SK-N-MC (cell line): ENCODE measurements around the gene DBI.

Experiments used
- DNase-seq: peaks from one replicate; pipeline ENCODE4 v3.0.0-alpha.2; 2011; ENCODE audit warnings: low read depth, low spot score
- H3K27ac ChIP-seq: fragments of 200-600 bp; sonication (generic); 2 replicates; pipeline ENCODE4 v1.5.1; 2016; ENCODE audit warnings: mixed run types
- H3K36me3 ChIP-seq: fragments of 200-600 bp; sonication (generic); 2 replicates; pipeline ENCODE4 v1.6.1; 2017; ENCODE audit warnings: antibody characterized with exemption, low read length, mixed read lengths; ENCODE audit not compliant: insufficient read depth
- H3K4me3 ChIP-seq: fragments of 200-600 bp; sonication (generic); 2 replicates; pipeline ENCODE4 v1.5.1; 2016
- H3K9ac ChIP-seq: fragments of 200-600 bp; sonication (generic); 2 replicates; pipeline ENCODE4 v1.8.0; 2017; ENCODE audit warnings: mixed run types, mixed read lengths; ENCODE audit not compliant: insufficient read length
- H3K9me3 ChIP-seq: fragments of 200-600 bp; sonication (generic); 2 replicates; pipeline ENCODE4 v1.6.1; 2017; ENCODE audit warnings: low read depth, mild to moderate bottlenecking, antibody characterized with exemption, low read length, moderate library complexity, mixed read lengths
- EZH2 ChIP-seq: fragments of 200-600 bp; sonication (generic); IDR thresholded peaks from one replicate; pipeline ENCODE4 v1.6.1; 2017; ENCODE audit warnings: antibody characterized with exemption
- FOXP2 ChIP-seq: optimal IDR thresholded peaks from 2 replicates; pipeline ENCODE3; 2011; ENCODE audit warnings: mild to moderate bottlenecking, moderate library complexity; ENCODE audit not compliant: insufficient read depth; ENCODE audit errors: extremely low read length, control extremely low read depth
- POLR2AphosphoS5 ChIP-seq: IDR thresholded peaks from 2 replicates; pipeline ENCODE4 v1.6.1; 2012; ENCODE audit warnings: mild to moderate bottlenecking, low read depth, low read length, borderline replicate concordance

Gene DBI

GRCh38 chr2:119350311-119350998 lies 16.3 kb upstream of the DBI start:
- no peaks in the 10 kb centered on the region for H3K9me3 ChIP-seq
- H3K9ac ChIP-seq = no peak overlapping the region
- H3K4me3 ChIP-seq = no peak overlapping the region
- TF ChIP-seq EZH2 (no peak), FOXP2 (no peak), POLR2AphosphoS5 (no peak)
- H3K27ac ChIP-seq = no peak overlapping the region
- no peak for DNase-seq
- no peaks in the 10 kb centered on the region for H3K36me3 ChIP-seq

- H3K27ac ChIP-seq = no peak overlapping the region
- DNase-seq = no peak
- no peaks in the 10 kb centered on the region for H3K9me3 ChIP-seq
- H3K36me3 ChIP-seq = no peaks in the 10 kb centered on the region
- H3K9ac ChIP-seq = no peak overlapping the region
- no peak for TF ChIP-seq FOXP2
- no peak for TF ChIP-seq EZH2
- TF ChIP-seq POLR2AphosphoS5 = no peak
- H3K4me3 ChIP-seq = 0 out of 2 replicates have a peak overlapping the region, but pooled peaks have one; percentile 22
Observed at GRCh38 chr2:119352357-119352756, 14.4 kb upstream of the DBI start.

- TF ChIP-seq FOXP2 = no peak
- no peak for TF ChIP-seq POLR2AphosphoS5
Observed at GRCh38 chr2:119354860-119355259, 11.9 kb upstream of the DBI start.

GRCh38 chr2:119359774-119360173 lies 7.0 kb upstream of the DBI start:
- H3K9me3 ChIP-seq = no peaks in the 10 kb centered on the region
- 0 out of 2 replicates have a peak overlapping the region, but pooled peaks have one; percentile 6 for H3K27ac ChIP-seq
- DNase-seq = no peak
- TF ChIP-seq FOXP2 (no peak), POLR2AphosphoS5 (no peak), EZH2 (no peak)
- no peaks in the 10 kb centered on the region for H3K36me3 ChIP-seq
- H3K9ac ChIP-seq = no peak overlapping the region
- no peak overlapping the region for H3K4me3 ChIP-seq

More at GRCh38 chr2:119354860-119355259, 11.9 kb upstream of the DBI start:
- no peak overlapping the region for H3K27ac ChIP-seq
- H3K36me3 ChIP-seq = no peaks in the 10 kb centered on the region
- H3K9me3 ChIP-seq = no peaks in the 10 kb centered on the region
- H3K9ac ChIP-seq = no peak overlapping the region
- no peak overlapping the region for H3K4me3 ChIP-seq
- DNase-seq = no peak

- H3K36me3 ChIP-seq = no peaks in the 10 kb centered on the region
- no peak overlapping the region for H3K9ac ChIP-seq
- no peak overlapping the region for H3K27ac ChIP-seq
- no peak for DNase-seq
- H3K9me3 ChIP-seq = no peaks in the 10 kb centered on the region
- H3K4me3 ChIP-seq = no peak overlapping the region
- TF ChIP-seq EZH2 = no peak
- TF ChIP-seq FOXP2 = no peak
- no peak for TF ChIP-seq POLR2AphosphoS5
Observed at GRCh38 chr2:119360423-119360966, 6.3 kb upstream of the DBI start.

- Histone ChIP-seq H3K4me3 (peak overlapping the region; percentile 99; the same call in 1 of the 2 replicates), H3K9ac (no peak overlapping the region), H3K36me3 (peaks cover 18% of the 10 kb centered on the region), H3K27ac (no peak overlapping the region), H3K9me3 (no peaks in the 10 kb centered on the region)
- TF ChIP-seq FOXP2 = no peak
- no peak for TF ChIP-seq EZH2
- no peak for TF ChIP-seq POLR2AphosphoS5
- no peak for DNase-seq
Observed at GRCh38 chr2:119364798-119365197, 2.0 kb upstream of the DBI start.

- TF ChIP-seq POLR2AphosphoS5 (no peak), EZH2 (no peak), FOXP2 (no peak)
- peaks cover 22% of the 10 kb centered on the region for H3K36me3 ChIP-seq
- H3K9me3 ChIP-seq = no peaks in the 10 kb centered on the region
- peak overlapping the region; percentile 98 for H3K9ac ChIP-seq
- DNase-seq = no peak
- H3K27ac ChIP-seq = no peak overlapping the region
- peak overlapping the region; percentile 99 for H3K4me3 ChIP-seq
Observed at GRCh38 chr2:119365436-119365835, 1.3 kb upstream of the DBI start.

- Histone ChIP-seq H3K27ac (no peak overlapping the region), H3K9me3 (no peaks in the 10 kb centered on the region), H3K4me3 (peak overlapping the region; percentile 99), H3K9ac (peak overlapping the region; percentile 98), H3K36me3 (peaks cover 30% of the 10 kb centered on the region)
- no peak for TF ChIP-seq FOXP2
- no peak for TF ChIP-seq EZH2
- TF ChIP-seq POLR2AphosphoS5 = no peak
- no peak for DNase-seq
Observed at GRCh38 chr2:119366161-119366648, 572 bp upstream of the DBI start.
